ENCODE results near the gene TAF1B. TPM values are rescaled to one million over a fixed set of nuclear protein-coding genes. Genes with fewer than 3 reads are reported as not detected.

TAF1B gene
- total RNA-seq, 2 experiments from 2014 or later: 22.3 to 22.4 TPM

DNA sequence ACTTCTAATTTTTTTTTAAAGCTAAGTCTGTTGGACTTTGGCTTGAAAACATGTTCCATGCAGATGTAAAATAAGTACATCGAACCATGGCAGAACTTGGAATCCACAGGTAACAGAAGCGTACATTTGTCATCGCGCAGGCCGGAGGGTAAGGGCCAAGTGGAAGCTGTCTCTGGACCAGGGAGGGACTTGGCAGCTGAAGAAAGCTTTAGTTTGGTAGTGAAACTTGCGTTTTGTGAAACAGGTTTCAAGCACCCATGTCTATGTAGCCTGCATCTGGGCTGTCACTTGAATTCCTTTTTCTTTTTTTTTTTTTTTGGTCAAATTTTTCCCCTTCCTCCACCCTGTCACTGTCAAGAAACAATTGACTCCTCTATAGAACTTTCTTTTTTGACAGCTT is 128.6 kb downstream of the TAF1B start:
- peaks cover 23% of the 10 kb centered on the region for H3K4me1 Mint-ChIP-seq (ENCODE audit: low read depth)
- H3K9me3 Mint-ChIP-seq: no peaks in the 10 kb centered on the region
- no peaks in the 10 kb centered on the region for H3K36me3 Mint-ChIP-seq (ENCODE audit: low read depth)
- H3K27ac Mint-ChIP-seq: no peak overlapping the region
- DNase-seq: no peak
- ATAC-seq: no peak
- ChIA-PET CTCF (interaction anchor here (0.8 to 4.7 kb wide), 5 partner anchors 9 to 173 kb away, joined by 3 to 37 read pairs (median 4); no protein-coding TSS in a partner anchor), POLR2A (interaction anchor here (0.8 to 1.4 kb wide), 4 partner anchors 8 to 79 kb away, joined by 3 to 5 read pairs (median 3); no protein-coding TSS in a partner anchor)
- H3K4me3 Mint-ChIP-seq: no peak overlapping the region
- intact Hi-C loops (cut with micrococcal nuclease): no loop called here
- H3K27me3 Mint-ChIP-seq: peaks cover 1% of the 10 kb centered on the region
- TF ChIP-seq CTCF (IDR thresholded peaks at IDR 0.05): no peak

DNA sequence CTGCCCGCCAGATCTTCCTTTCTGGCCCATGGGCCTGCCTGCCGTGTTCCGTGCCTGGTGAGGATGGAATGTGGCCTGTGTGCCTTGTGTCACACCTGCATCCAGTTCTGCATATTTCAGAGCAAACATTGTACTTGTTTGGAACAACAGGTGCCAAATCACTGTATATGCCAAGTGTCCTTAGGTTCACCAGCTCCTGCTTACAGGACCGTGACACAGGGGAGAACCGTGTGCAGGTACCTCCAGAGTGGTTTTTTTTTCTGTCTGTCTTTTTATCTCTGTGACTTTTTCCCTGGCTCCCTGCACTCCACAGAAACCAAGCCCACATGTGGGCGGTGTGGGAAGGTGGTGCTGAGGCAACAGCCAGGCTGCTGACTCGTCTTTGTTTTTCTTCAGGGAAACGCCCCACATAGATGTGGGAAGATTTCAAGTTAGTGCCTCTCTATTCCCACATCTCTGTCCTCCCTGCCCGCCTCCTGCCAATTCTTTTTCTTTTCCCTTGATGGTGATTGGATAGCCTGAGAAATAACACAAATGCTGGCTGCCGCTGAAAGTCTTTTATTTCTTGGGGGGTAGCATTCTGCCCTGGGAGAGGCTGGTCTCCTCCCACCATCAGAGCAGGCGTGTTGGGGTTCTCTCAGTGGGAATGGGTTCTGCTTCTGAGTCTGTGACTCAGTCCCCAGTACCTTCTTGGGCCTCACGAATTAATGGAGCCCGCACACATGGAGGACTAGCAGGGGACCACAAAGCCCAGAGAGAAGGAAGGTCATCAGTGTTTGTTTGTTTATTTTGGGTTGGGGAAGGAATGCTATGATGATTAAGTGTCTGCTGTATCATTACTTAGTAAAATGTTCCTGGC is 129.6 kb downstream of the TAF1B start:
- ChIA-PET CTCF (interaction anchor here (1.0 to 4.7 kb wide), 4 partner anchors 11 to 99 kb away, joined by 4 to 37 read pairs (median 13); no protein-coding TSS in a partner anchor), POLR2A (interaction anchor here (0.8 to 1.4 kb wide), 3 partner anchors 8 to 11 kb away, joined by 3 to 5 read pairs (median 3); no protein-coding TSS in a partner anchor)
- intact Hi-C loops (cut with micrococcal nuclease): no loop called here
- DNase-seq: no peak
- H3K36me3 Mint-ChIP-seq (ENCODE audit: low read depth): no peaks in the 10 kb centered on the region
- H3K27ac Mint-ChIP-seq: no peak overlapping the region
- peaks cover 1% of the 10 kb centered on the region for H3K27me3 Mint-ChIP-seq
- no peak overlapping the region for H3K4me3 Mint-ChIP-seq
- no peak for TF ChIP-seq CTCF (IDR thresholded peaks at IDR 0.05)
- peaks cover 25% of the 10 kb centered on the region for H3K4me1 Mint-ChIP-seq (ENCODE audit: low read depth)
- no peak for ATAC-seq
- no peaks in the 10 kb centered on the region for H3K9me3 Mint-ChIP-seq

- no peaks in the 10 kb centered on the region for H3K9me3 Mint-ChIP-seq
- no peak for DNase-seq
- CTCF ChIA-PET: interaction anchor here (0.7 to 3.5 kb wide), 5 partner anchors 11 to 160 kb away, joined by 3 to 20 read pairs (median 5); no protein-coding TSS in a partner anchor
- H3K36me3 Mint-ChIP-seq (ENCODE audit: low read depth): no peaks in the 10 kb centered on the region
- peaks cover 30% of the 10 kb centered on the region for H3K4me1 Mint-ChIP-seq (ENCODE audit: low read depth)
- no peak for TF ChIP-seq CTCF (IDR thresholded peaks at IDR 0.05)
- H3K4me3 Mint-ChIP-seq: no peak overlapping the region
- peaks cover 5% of the 10 kb centered on the region for H3K27me3 Mint-ChIP-seq
- intact Hi-C loops (cut with micrococcal nuclease): no loop called here
- POLR2A ChIA-PET: interaction anchor here (1.9 kb wide), 1 partner anchor 10 kb away, joined by 4 read pairs; no protein-coding TSS in a partner anchor
- H3K27ac Mint-ChIP-seq: no peak overlapping the region
- ATAC-seq: no peak
Observed at GRCh38 chr2:9973690-9974089, 130.4 kb downstream of the TAF1B start.

DNA sequence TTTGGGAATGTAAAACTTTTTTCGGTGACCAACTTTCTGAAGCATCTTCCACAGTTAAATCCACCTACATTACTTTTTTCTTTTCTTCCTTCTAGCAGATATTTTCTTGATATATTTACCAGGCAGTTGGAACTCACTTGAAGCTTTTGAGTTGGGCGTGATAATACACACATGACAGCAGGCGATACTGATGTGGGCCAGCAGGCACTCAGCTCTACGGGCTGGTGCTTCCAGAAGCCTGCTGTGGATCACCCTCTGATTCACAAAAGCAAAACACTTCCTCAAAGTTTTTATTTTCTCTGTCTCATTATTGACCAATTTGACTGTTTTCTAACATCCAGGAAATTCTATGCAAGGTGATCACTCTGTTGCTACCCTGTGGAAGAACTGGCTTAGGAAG is 131.1 kb downstream of the TAF1B start:
- no peak for ATAC-seq
- ChIA-PET CTCF (interaction anchor here (0.7 to 3.5 kb wide), 5 partner anchors 10 to 161 kb away, joined by 3 to 20 read pairs (median 5); no protein-coding TSS in a partner anchor), POLR2A (interaction anchor here (1.9 kb wide), 1 partner anchor 11 kb away, joined by 4 read pairs; no protein-coding TSS in a partner anchor)
- H3K9me3 Mint-ChIP-seq: no peaks in the 10 kb centered on the region
- no peak for DNase-seq
- H3K4me3 Mint-ChIP-seq: no peak overlapping the region
- no peak overlapping the region for H3K27ac Mint-ChIP-seq
- H3K4me1 Mint-ChIP-seq (ENCODE audit: low read depth): peaks cover 30% of the 10 kb centered on the region
- no peaks in the 10 kb centered on the region for H3K36me3 Mint-ChIP-seq (ENCODE audit: low read depth)
- peaks cover 5% of the 10 kb centered on the region for H3K27me3 Mint-ChIP-seq
- intact Hi-C loops (cut with micrococcal nuclease): no loop called here
- no peak for TF ChIP-seq CTCF (IDR thresholded peaks at IDR 0.05)

Data from activated CD8-positive, alpha-beta T cell treated with anti-CD3 and anti-CD28 coated beads for 36 hours (primary cell).